HepG2 (cell line): ENCODE results near the gene GAL3ST2. TPM values are rescaled to one million over a fixed set of nuclear protein-coding genes. Genes with fewer than 3 reads are reported as not detected.

Source experiments
- AGO1 ChIP-seq: fragments of 200-400 bp; formaldehyde crosslinking; IDR thresholded peaks from 2 replicates; pipeline ENCODE4 v1.6.1; 2017; ENCODE audit warnings: mild to moderate bottlenecking, low read depth, low read length, moderate library complexity; ENCODE audit not compliant: poor library complexity, severe bottlenecking
- HOXA3 ChIP-seq: sonication (generic); formaldehyde crosslinking; IDR thresholded peaks from 2 replicates; pipeline ENCODE4 v1.5.0; 2020; ENCODE audit warnings: missing genetic modification reagents
- SMARCC2 ChIP-seq: fragments of 450-650 bp; IDR thresholded peaks from 2 replicates; pipeline ENCODE4 v1.6.1; 2017; ENCODE audit warnings: antibody characterized with exemption, mild to moderate bottlenecking
- ZNF430 ChIP-seq: sonication (generic); formaldehyde crosslinking; IDR thresholded peaks from 2 replicates; pipeline ENCODE4 v1.9.0; 2021; ENCODE audit warnings: mild to moderate bottlenecking, missing genetic modification reagents
- ZNF792 ChIP-seq: IDR thresholded peaks from 2 replicates; pipeline ENCODE4 v1.6.1; 2016
- ZNF83 ChIP-seq: sonication (generic); formaldehyde crosslinking; IDR thresholded peaks from 2 replicates; pipeline ENCODE4 v1.4.0; 2020; ENCODE audit warnings: missing genetic modification reagents, mild to moderate bottlenecking, borderline replicate concordance
- polyA plus RNA-seq, 8 experiments: library from polyadenylated mRNA; depleted of rRNA in 3 of 8; stranded (reverse) in 7 of 8; unstranded in 1 of 8; fragments of >200 nt; fragmentation: Illumina TruSeq in 4 of 8; extraction: Trizol in 4 of 8; gene quantifications; 2 replicates each; pipeline versions ENCODE4 v1.2.1 to v1.2.3, GENCODE V29; 2011 to 2016; ENCODE audit warnings: low read depth in 4 of 8, missing spikeins in 1 of 8, mixed read lengths in 1 of 8; ENCODE audit not compliant: insufficient read depth in 1 of 8
- total RNA-seq, 5 experiments: library from RNA; depleted of rRNA; stranded (reverse); fragments of >200 nt; fragmentation: Illumina TruSeq; extraction: Trizol; gene quantifications; 2 replicates each; pipeline ENCODE4 v1.2.3, GENCODE V29; 2016; ENCODE audit warnings: low read depth in 1 of 5
- TF ChIP-seq, protein P1 (sequence below): fragments of 450-650 bp; IDR thresholded peaks from 2 replicates; pipeline ENCODE4 v1.6.1; 2017; ENCODE audit warnings: mild to moderate bottlenecking
- TF ChIP-seq, protein P2 (sequence below): sonication (generic); formaldehyde crosslinking; IDR thresholded peaks from 2 replicates; pipeline ENCODE4 v1.4.0; 2020; ENCODE audit warnings: mild to moderate bottlenecking, missing genetic modification reagents

The GAL3ST2 gene
- total and polyA plus RNA-seq, 2 of the 13 experiments (the other 11 are each of a cell fraction or from before 2014, with no cell fraction given) = 0.17 to 0.20 TPM

DNA sequence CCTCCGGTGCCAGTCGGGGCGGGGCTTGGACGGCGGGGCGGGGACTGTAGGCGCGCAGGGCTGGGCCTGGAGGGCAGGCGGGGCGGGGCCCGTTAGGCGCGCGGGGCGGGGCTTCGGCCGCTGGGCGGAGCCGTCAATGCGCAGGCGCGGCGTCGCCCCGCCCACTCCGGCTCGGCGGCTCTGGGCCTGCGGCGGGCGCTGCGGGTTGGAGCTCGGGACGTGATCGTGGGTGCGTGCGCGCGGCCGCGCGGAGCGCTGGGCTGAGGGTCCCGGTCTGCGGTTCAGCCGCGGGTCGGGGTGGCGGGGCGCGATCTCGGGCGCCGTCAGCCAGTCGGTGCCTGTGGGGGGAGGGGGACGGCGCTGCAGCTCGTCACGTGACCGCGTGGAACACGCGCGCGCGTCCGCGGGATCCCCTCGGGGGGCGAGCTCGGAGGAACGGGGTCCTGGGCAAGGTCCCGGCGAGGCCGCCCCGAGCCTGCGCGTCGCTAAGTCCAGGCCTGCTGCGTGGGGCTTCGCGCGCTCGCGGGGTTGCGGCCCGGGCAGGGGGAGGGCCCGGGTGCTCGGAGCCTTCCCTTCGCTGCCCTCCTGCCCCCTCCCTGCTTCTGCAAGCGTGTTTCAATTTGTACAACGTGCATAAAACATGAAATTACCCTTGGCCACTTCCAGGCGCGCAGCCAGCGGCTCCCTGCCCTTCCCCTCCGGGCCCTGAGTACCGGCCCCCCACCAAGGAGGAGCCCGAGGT lies 42.0 kb upstream of the GAL3ST2 start, which contains the start of gene D2HGDH (continued):
- peak; percentile 13 for TF ChIP-seq AGO1
- TF ChIP-seq ZNF83 (CRISPR knock-in tag) = no peak
- TF ChIP-seq, protein P1, sequence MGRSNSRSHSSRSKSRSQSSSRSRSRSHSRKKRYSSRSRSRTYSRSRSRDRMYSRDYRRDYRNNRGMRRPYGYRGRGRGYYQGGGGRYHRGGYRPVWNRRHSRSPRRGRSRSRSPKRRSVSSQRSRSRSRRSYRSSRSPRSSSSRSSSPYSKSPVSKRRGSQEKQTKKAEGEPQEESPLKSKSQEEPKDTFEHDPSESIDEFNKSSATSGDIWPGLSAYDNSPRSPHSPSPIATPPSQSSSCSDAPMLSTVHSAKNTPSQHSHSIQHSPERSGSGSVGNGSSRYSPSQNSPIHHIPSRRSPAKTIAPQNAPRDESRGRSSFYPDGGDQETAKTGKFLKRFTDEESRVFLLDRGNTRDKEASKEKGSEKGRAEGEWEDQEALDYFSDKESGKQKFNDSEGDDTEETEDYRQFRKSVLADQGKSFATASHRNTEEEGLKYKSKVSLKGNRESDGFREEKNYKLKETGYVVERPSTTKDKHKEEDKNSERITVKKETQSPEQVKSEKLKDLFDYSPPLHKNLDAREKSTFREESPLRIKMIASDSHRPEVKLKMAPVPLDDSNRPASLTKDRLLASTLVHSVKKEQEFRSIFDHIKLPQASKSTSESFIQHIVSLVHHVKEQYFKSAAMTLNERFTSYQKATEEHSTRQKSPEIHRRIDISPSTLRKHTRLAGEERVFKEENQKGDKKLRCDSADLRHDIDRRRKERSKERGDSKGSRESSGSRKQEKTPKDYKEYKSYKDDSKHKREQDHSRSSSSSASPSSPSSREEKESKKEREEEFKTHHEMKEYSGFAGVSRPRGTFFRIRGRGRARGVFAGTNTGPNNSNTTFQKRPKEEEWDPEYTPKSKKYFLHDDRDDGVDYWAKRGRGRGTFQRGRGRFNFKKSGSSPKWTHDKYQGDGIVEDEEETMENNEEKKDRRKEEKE = no peak
- TF ChIP-seq, protein P2, sequence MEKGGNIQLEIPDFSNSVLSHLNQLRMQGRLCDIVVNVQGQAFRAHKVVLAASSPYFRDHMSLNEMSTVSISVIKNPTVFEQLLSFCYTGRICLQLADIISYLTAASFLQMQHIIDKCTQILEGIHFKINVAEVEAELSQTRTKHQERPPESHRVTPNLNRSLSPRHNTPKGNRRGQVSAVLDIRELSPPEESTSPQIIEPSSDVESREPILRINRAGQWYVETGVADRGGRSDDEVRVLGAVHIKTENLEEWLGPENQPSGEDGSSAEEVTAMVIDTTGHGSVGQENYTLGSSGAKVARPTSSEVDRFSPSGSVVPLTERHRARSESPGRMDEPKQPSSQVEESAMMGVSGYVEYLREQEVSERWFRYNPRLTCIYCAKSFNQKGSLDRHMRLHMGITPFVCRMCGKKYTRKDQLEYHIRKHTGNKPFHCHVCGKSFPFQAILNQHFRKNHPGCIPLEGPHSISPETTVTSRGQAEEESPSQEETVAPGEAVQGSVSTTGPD = no peak
- no peak for TF ChIP-seq SMARCC2
- TF ChIP-seq ZNF792 = no peak; the same call in none of the 2 replicates
- no peak for TF ChIP-seq ZNF430 (CRISPR knock-in tag)
- TF ChIP-seq HOXA3 = no peak; the same call in 1 of the 2 replicates
